Common myeloid progenitor, CD34-positive (primary cell): ENCODE measurements around the gene CYP4F12.

Source experiments
- CTCF ChIA-PET: fragments of 350-600 bp; sonication (Branson Sonifier 250); formaldehyde crosslinking; loops from one replicate; lab custom pipeline; 2021; ENCODE audit warnings: antibody characterized with exemption; lab: Charles Lee
- POLR2A ChIA-PET: fragments of 350-600 bp; sonication (Branson Sonifier 250); formaldehyde crosslinking; loops from one replicate; lab custom pipeline; 2021; ENCODE audit warnings: antibody characterized with exemption; lab: Charles Lee
- DNase-seq, 3 donors: peaks; one replicate each; pipeline versions ENCODE4 v3.0.0 to v3.0.0-alpha.2; 2013
- H3K27ac ChIP-seq, 2 experiments: 1 replicate in 1 of 2; 2 replicates in 1 of 2; pipeline ENCODE4 v1.7.0; 2013; ENCODE audit warnings: inconsistent platforms in 2 of 2, low read length in 2 of 2, mild to moderate bottlenecking in 2 of 2, low read depth in 1 of 2, moderate library complexity in 1 of 2; ENCODE audit not compliant: severe bottlenecking in 2 of 2, insufficient read depth in 1 of 2, poor library complexity in 1 of 2
- H3K27me3 ChIP-seq, 5 experiments: replicated peaks in 2 of 5; 1 replicate in 3 of 5; 2 replicates in 2 of 5; pipeline versions ENCODE4 v1.6.1 to v1.7.0; 2013; ENCODE audit warnings: low read length in 4 of 5, mild to moderate bottlenecking in 2 of 5, moderate library complexity in 2 of 5, inconsistent platforms in 1 of 5; ENCODE audit not compliant: insufficient read depth in 5 of 5, control insufficient read depth in 4 of 5
- H3K36me3 ChIP-seq, 4 experiments: 1 replicate in 2 of 4; 2 replicates in 2 of 4; pipeline versions ENCODE4 v1.6.1 to v1.7.0; 2013; ENCODE audit warnings: low read length in 3 of 4, control low read depth in 1 of 4, mild to moderate bottlenecking in 1 of 4; ENCODE audit not compliant: control insufficient read depth in 4 of 4, insufficient read depth in 4 of 4
- H3K4me1 ChIP-seq, 4 experiments: 1 replicate in 3 of 4; 2 replicates in 1 of 4; pipeline versions ENCODE4 v1.6.1 to v1.7.1; 2013; ENCODE audit warnings: low read length in 3 of 4, mild to moderate bottlenecking in 3 of 4, control low read depth in 1 of 4, inconsistent platforms in 1 of 4, moderate library complexity in 1 of 4; ENCODE audit not compliant: control insufficient read depth in 4 of 4, insufficient read depth in 4 of 4; ENCODE audit errors: control extremely low read depth in 1 of 4
- H3K4me3 ChIP-seq, 7 experiments: 1 replicate in 4 of 7; 2 replicates in 3 of 7; pipeline versions ENCODE4 v1.5.1 to v1.7.0; 2013; ENCODE audit warnings: mild to moderate bottlenecking in 7 of 7, low read length in 6 of 7, moderate library complexity in 6 of 7, inconsistent platforms in 2 of 7, low read depth in 2 of 7, control low read depth in 1 of 7; ENCODE audit not compliant: insufficient read depth in 4 of 7, control insufficient read depth in 1 of 7; ENCODE audit errors: extremely low read depth in 1 of 7
- H3K9me3 ChIP-seq, 5 experiments: 1 replicate in 4 of 5; 2 replicates in 1 of 5; pipeline versions ENCODE4 v1.6.1 to v1.7.1; 2013; ENCODE audit warnings: low read length in 4 of 5, mild to moderate bottlenecking in 2 of 5, inconsistent platforms in 1 of 5, low read depth in 1 of 5, moderate library complexity in 1 of 5; ENCODE audit not compliant: control insufficient read depth in 4 of 5, insufficient read depth in 2 of 5; ENCODE audit errors: control extremely low read depth in 1 of 5
- whole genome bisulfite sequencing: methylation state at CpG from one replicate; pipeline ENCODE4 v1.1.5; 2013; ENCODE audit not compliant: insufficient coverage; 5-methylcytosine and 5-hydroxymethylcytosine counted together

CYP4F12 gene

GRCh38 chr19:15702534-15702930 lies 29.6 kb downstream of the CYP4F12 start:
- ChIA-PET POLR2A (no interaction called here), CTCF (interaction anchor here (1.0 to 1.8 kb wide), 2 partner anchors 36 to 68 kb away, joined by 3 to 4 read pairs; no protein-coding TSS in a partner anchor)
- Histone ChIP-seq H3K9me3 (peaks cover 0 to 4% (median 0%) of the 10 kb centered on the region in 5 experiments), H3K4me3 (peak overlapping the region in 2 of 7 experiments; percentile 11 to 18), H3K36me3 (no peaks in the 10 kb centered on the region), H3K27ac (peak overlapping the region in 1 of 2 experiments; percentile 6), H3K4me1 (peaks cover 0 to 29% (median 10%) of the 10 kb centered on the region in 4 experiments), H3K27me3 (peaks cover 0 to 5% (median 0%) of the 10 kb centered on the region in 5 experiments)
- 0% methylated on average over 6 of the region's 7 CpGs for WGBS
- DNase-seq: peak; percentile 94 to 100 (median 99)

- no peak overlapping the region for H3K27ac ChIP-seq
- ChIA-PET CTCF (interaction anchor here (1.0 kb wide), 1 partner anchor 11 kb away, joined by 4 read pairs; no protein-coding TSS in a partner anchor), POLR2A (no interaction called here)
- WGBS: 63% methylated on average over 2 of the region's 3 CpGs
- H3K27me3 ChIP-seq: peaks cover 0 to 33% (median 4%) of the 10 kb centered on the region in 5 experiments
- peaks cover 0 to 4% (median 0%) of the 10 kb centered on the region in 5 experiments for H3K9me3 ChIP-seq
- no peaks in the 10 kb centered on the region for H3K36me3 ChIP-seq
- no peak for DNase-seq
- no peak overlapping the region for H3K4me3 ChIP-seq
- H3K4me1 ChIP-seq: no peaks in the 10 kb centered on the region
Measured at GRCh38 chr19:15714638-15715037, 41.8 kb downstream of the CYP4F12 start.

- H3K4me1 ChIP-seq: no peaks in the 10 kb centered on the region
- no peak overlapping the region for H3K4me3 ChIP-seq
- CTCF ChIA-PET: interaction anchor here (1.0 kb wide), 1 partner anchor 12 kb away, joined by 4 read pairs; no protein-coding TSS in a partner anchor
- H3K27ac ChIP-seq: no peak overlapping the region
- no peak for DNase-seq
- H3K9me3 ChIP-seq: peaks cover 0 to 4% (median 0%) of the 10 kb centered on the region in 5 experiments
- peaks cover 0 to 38% (median 6%) of the 10 kb centered on the region in 5 experiments for H3K27me3 ChIP-seq
- WGBS: 100% methylated on average over 1 of the region's 1 CpG
- POLR2A ChIA-PET: no interaction called here
- H3K36me3 ChIP-seq: no peaks in the 10 kb centered on the region
Measured at GRCh38 chr19:15715642-15716041, 42.8 kb downstream of the CYP4F12 start.

- no peak overlapping the region for H3K4me3 ChIP-seq
- 21% methylated on average over 6 of the region's 6 CpGs for WGBS
Measured at GRCh38 chr19:15717809-15718208, 44.9 kb downstream of the CYP4F12 start.

GRCh38 chr19:15721268-15721667 lies 48.4 kb downstream of the CYP4F12 start:
- Histone ChIP-seq H3K4me3 (no peak overlapping the region), H3K27ac (no peak overlapping the region), H3K4me1 (no peaks in the 10 kb centered on the region), H3K27me3 (peaks cover 0 to 71% (median 17%) of the 10 kb centered on the region in 5 experiments), H3K9me3 (peaks cover 0 to 6% (median 1%) of the 10 kb centered on the region in 5 experiments), H3K36me3 (no peaks in the 10 kb centered on the region)
- CTCF ChIA-PET: no interaction called here
- DNase-seq: peak in 1 of 3 donors; percentile 7
- POLR2A ChIA-PET: no interaction called here
- WGBS: no CpG with 5 or more reads among the region's 1 CpG

More at GRCh38 chr19:15717809-15718208, 44.9 kb downstream of the CYP4F12 start:
- DNase-seq: peak in 2 of 3 donors; percentile 24 to 27
- peaks cover 0 to 56% (median 11%) of the 10 kb centered on the region in 5 experiments for H3K27me3 ChIP-seq
- H3K4me1 ChIP-seq: no peaks in the 10 kb centered on the region
- ChIA-PET POLR2A (no interaction called here), CTCF (no interaction called here)
- H3K9me3 ChIP-seq: peaks cover 0 to 6% (median 1%) of the 10 kb centered on the region in 5 experiments
- no peaks in the 10 kb centered on the region for H3K36me3 ChIP-seq
- H3K27ac ChIP-seq: no peak overlapping the region

GRCh38 chr19:15722956-15723355 lies 50.1 kb downstream of the CYP4F12 start:
- H3K36me3 ChIP-seq: no peaks in the 10 kb centered on the region
- ChIA-PET CTCF (no interaction called here), POLR2A (no interaction called here)
- DNase-seq: no peak
- WGBS: 23% methylated on average over 25 of the region's 25 CpGs
- no peak overlapping the region for H3K4me3 ChIP-seq
- H3K9me3 ChIP-seq: peaks cover 0 to 6% (median 1%) of the 10 kb centered on the region in 5 experiments
- peaks cover 0 to 66% (median 18%) of the 10 kb centered on the region in 5 experiments for H3K27me3 ChIP-seq
- H3K27ac ChIP-seq: no peak overlapping the region
- no peaks in the 10 kb centered on the region for H3K4me1 ChIP-seq

- 68% methylated on average over 3 of the region's 5 CpGs for WGBS
Measured at GRCh38 chr19:15727724-15728123, 54.8 kb downstream of the CYP4F12 start, which contains the start of gene OR10H2. TSS of gene OR10H2 (plus strand) at chr19:15728024. CDS start at chr19:15728044, 20 bp downstream.

More at GRCh38 chr19:15727724-15728123, 54.8 kb downstream of the CYP4F12 start, which contains the start of gene OR10H2:
- no peak for DNase-seq
- Histone ChIP-seq H3K9me3 (no peaks in the 10 kb centered on the region), H3K27ac (no peak within 1 kb of the TSS), H3K4me3 (no peak within 1 kb of the TSS), H3K27me3 (peaks cover 0 to 38% (median 14%) of the 10 kb centered on the region in 5 experiments), H3K4me1 (no peaks in the 10 kb centered on the region), H3K36me3 (no peaks in the 10 kb centered on the region)
- CTCF ChIA-PET: no interaction called here
- POLR2A ChIA-PET: no interaction called here
